HepG2 (cell line): ENCODE measurements around the gene BRSK2.

Source experiments
- ATM ChIP-seq: fragments of 450-650 bp; IDR thresholded peaks from 2 replicates; pipeline ENCODE4 v1.7.1; 2017; ENCODE audit warnings: mild to moderate bottlenecking, borderline replicate concordance
- HNRNPL ChIP-seq: fragments of 200-400 bp; formaldehyde crosslinking; IDR thresholded peaks from 2 replicates; pipeline ENCODE4 v1.6.1; 2017; ENCODE audit warnings: mild to moderate bottlenecking, low read depth, low read length
- MLLT10 ChIP-seq: sonication (generic); formaldehyde crosslinking; IDR thresholded peaks from 2 replicates; pipeline ENCODE4 v1.4.0; 2020; ENCODE audit warnings: missing genetic modification reagents
- POLR2A ChIP-seq, 2 experiments: IDR thresholded peaks; 2 replicates each; pipeline ENCODE4 v1.6.1; 2011; ENCODE audit warnings: low read depth in 2 of 2, low read length in 2 of 2, mild to moderate bottlenecking in 1 of 2, moderate library complexity in 1 of 2; ENCODE audit not compliant: insufficient read depth in 1 of 2
- SMYD3 ChIP-seq: sonication (generic); formaldehyde crosslinking; IDR thresholded peaks from 2 replicates; pipeline ENCODE4 v1.8.1; 2023; ENCODE audit warnings: mild to moderate bottlenecking, missing genetic modification reagents
- TCF7L2 ChIP-seq: IDR thresholded peaks from 2 replicates; pipeline ENCODE4 v1.6.1; 2011; ENCODE audit warnings: mild to moderate bottlenecking, low read depth, low read length, moderate library complexity
- ZNF274 ChIP-seq: sonication (generic); formaldehyde crosslinking; IDR thresholded peaks from 2 replicates; pipeline ENCODE4 v1.5.1; 2020; ENCODE audit warnings: mild to moderate bottlenecking, missing genetic modification reagents
- TF ChIP-seq, protein P1 (sequence below): sonication (generic); formaldehyde crosslinking; IDR thresholded peaks from 2 replicates; pipeline ENCODE4 v1.5.0; 2020; ENCODE audit warnings: missing genetic modification reagents
- TF ChIP-seq, protein P2 (sequence below): conservative IDR thresholded peaks from 2 replicates; pipeline ENCODE4 v1.6.1; 2018; ENCODE audit warnings: missing genetic modification reagents
- TF ChIP-seq, protein P3 (sequence below): sonication (generic); formaldehyde crosslinking; IDR thresholded peaks from 2 replicates; pipeline ENCODE4 v1.5.0; 2020; ENCODE audit warnings: mild to moderate bottlenecking, missing genetic modification reagents, moderate library complexity

DNA sequence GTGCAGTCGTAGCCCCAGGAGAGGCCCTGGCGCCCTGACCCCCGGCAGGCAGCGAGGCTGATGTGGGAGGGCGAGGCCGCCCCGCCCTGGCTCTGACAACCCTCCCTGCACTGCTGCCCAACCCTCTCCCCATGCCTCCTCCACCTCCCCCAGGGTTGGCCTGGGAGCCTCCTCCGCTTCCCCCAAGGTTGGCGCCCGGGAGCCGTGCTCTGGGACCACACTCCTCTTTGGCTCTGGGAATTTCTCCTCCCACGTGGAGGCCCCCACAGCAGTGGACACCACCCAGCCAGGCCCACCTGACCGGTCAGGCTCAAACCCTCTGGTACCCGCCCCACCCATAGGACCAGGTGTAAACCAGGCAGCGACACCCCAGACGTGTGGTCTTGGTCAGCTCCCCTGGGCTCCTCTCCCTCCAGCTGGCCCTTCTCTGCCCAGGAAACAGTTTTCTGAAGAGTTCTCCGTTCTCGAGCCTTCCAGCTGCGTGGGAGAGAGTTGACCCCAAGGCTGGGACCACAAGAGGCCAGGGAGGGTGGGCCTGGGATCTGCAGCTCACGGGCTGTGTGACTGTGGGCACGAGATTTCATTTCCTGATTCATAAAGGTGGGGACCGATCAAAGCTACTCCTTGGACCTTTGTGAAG is 39.5 kb upstream of the BRSK2 start:
- no peak for TF ChIP-seq POLR2A (IDR thresholded peaks at IDR 0.05; ENCODE audit: insufficient read depth in 1 of 2, low read depth in 2 of 2, low read length in 2 of 2)
- TF ChIP-seq, protein P1, sequence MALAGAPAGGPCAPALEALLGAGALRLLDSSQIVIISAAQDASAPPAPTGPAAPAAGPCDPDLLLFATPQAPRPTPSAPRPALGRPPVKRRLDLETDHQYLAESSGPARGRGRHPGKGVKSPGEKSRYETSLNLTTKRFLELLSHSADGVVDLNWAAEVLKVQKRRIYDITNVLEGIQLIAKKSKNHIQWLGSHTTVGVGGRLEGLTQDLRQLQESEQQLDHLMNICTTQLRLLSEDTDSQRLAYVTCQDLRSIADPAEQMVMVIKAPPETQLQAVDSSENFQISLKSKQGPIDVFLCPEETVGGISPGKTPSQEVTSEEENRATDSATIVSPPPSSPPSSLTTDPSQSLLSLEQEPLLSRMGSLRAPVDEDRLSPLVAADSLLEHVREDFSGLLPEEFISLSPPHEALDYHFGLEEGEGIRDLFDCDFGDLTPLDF (CRISPR knock-in tag) = no peak
- TF ChIP-seq TCF7L2 = no peak
- TF ChIP-seq, protein P2, sequence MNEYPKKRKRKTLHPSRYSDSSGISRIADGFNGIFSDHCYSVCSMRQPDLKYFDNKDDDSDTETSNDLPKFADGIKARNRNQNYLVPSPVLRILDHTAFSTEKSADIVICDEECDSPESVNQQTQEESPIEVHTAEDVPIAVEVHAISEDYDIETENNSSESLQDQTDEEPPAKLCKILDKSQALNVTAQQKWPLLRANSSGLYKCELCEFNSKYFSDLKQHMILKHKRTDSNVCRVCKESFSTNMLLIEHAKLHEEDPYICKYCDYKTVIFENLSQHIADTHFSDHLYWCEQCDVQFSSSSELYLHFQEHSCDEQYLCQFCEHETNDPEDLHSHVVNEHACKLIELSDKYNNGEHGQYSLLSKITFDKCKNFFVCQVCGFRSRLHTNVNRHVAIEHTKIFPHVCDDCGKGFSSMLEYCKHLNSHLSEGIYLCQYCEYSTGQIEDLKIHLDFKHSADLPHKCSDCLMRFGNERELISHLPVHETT (CRISPR knock-in tag) = no peak
- no peak for TF ChIP-seq MLLT10
- TF ChIP-seq, protein P3, sequence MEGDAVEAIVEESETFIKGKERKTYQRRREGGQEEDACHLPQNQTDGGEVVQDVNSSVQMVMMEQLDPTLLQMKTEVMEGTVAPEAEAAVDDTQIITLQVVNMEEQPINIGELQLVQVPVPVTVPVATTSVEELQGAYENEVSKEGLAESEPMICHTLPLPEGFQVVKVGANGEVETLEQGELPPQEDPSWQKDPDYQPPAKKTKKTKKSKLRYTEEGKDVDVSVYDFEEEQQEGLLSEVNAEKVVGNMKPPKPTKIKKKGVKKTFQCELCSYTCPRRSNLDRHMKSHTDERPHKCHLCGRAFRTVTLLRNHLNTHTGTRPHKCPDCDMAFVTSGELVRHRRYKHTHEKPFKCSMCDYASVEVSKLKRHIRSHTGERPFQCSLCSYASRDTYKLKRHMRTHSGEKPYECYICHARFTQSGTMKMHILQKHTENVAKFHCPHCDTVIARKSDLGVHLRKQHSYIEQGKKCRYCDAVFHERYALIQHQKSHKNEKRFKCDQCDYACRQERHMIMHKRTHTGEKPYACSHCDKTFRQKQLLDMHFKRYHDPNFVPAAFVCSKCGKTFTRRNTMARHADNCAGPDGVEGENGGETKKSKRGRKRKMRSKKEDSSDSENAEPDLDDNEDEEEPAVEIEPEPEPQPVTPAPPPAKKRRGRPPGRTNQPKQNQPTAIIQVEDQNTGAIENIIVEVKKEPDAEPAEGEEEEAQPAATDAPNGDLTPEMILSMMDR = no peak
- no peak for TF ChIP-seq HNRNPL
- no peak for TF ChIP-seq ATM
- no peak for TF ChIP-seq SMYD3 (CRISPR knock-in tag)
- TF ChIP-seq ZNF274 (CRISPR knock-in tag) = no peak
